IMR-90 (cell line): ENCODE data around the gene THEM4. TPM values are rescaled to one million over a fixed set of nuclear protein-coding genes. Genes with fewer than 3 reads are reported as not detected.

Source experiments
- ATAC-seq: fragments of 200-7000 bp; cut with Tn5 transposase; 2 replicates; pipeline ENCODE4 v1.9.1; 2020; ENCODE audit warnings: low read depth, mild to moderate bottlenecking, moderate library complexity
- BruUV-seq: library from RNA; stranded (reverse); fragments of 400-500 nt; replicated peaks from 2 replicates; lab custom pipeline; 2021; lab: Mats Ljungman, UMichigan
- CTCF ChIA-PET: fragments of 300-600 bp; formaldehyde crosslinking; extraction: SDS; loops from one replicate; lab custom pipeline; 2021; ENCODE audit warnings: antibody characterized with exemption; lab: Yijun Ruan, JAX
- POLR2A ChIA-PET: fragments of 300-600 bp; sonication (Branson Sonifier 250); formaldehyde crosslinking; loops from one replicate; lab custom pipeline; 2022; ENCODE audit warnings: antibody characterized with exemption; ENCODE audit not compliant: unreplicated experiment; lab: Charles Lee
- DNase-seq: peaks from one replicate; pipeline ENCODE4 v3.0.0; 2013
- H2AFZ ChIP-seq: replicated peaks from 2 replicates; pipeline ENCODE3; 2013; ENCODE audit warnings: low read length, mild to moderate bottlenecking; ENCODE audit not compliant: poor library complexity
- H2AK5ac ChIP-seq: 2 replicates; pipeline ENCODE4 v1.6.1; 2013; ENCODE audit warnings: low read depth, low read length, inconsistent platforms
- H2AK9ac ChIP-seq: replicated peaks from 2 replicates; pipeline ENCODE3; 2013; ENCODE audit warnings: mild to moderate bottlenecking, low read depth, low read length, moderate library complexity; ENCODE audit not compliant: poor library complexity
- H2BK120ac ChIP-seq: 2 replicates; pipeline ENCODE4 v1.6.1; 2013; ENCODE audit warnings: low read depth, low read length, inconsistent platforms
- H2BK15ac ChIP-seq: 3 replicates; pipeline ENCODE4 v1.6.1; 2013; ENCODE audit warnings: low read depth, low read length, inconsistent platforms
- H2BK20ac ChIP-seq: 2 replicates; pipeline ENCODE4 v1.6.1; 2013; ENCODE audit warnings: low read depth, mild to moderate bottlenecking, inconsistent platforms, low read length, moderate library complexity
- H2BK5ac ChIP-seq: 2 replicates; pipeline ENCODE4 v1.6.1; 2013; ENCODE audit warnings: mild to moderate bottlenecking, low read depth, low read length, inconsistent platforms; ENCODE audit not compliant: poor library complexity, severe bottlenecking
- H3K14ac ChIP-seq: replicated peaks from 2 replicates; pipeline ENCODE4 v1.6.1; 2013; ENCODE audit warnings: low read depth, low read length, inconsistent platforms
- H3K18ac ChIP-seq: 2 replicates; pipeline ENCODE4 v1.6.1; 2013; ENCODE audit warnings: low read depth, low read length, control low read depth
- H3K23ac ChIP-seq: 2 replicates; pipeline ENCODE4 v1.6.1; 2013; ENCODE audit warnings: low read depth, low read length, inconsistent platforms
- H3K27ac ChIP-seq: 2 replicates; pipeline ENCODE4 v1.5.1; 2013; ENCODE audit warnings: mild to moderate bottlenecking, control low read depth, low read length; ENCODE audit not compliant: insufficient read depth
- H3K27me3 ChIP-seq: 2 replicates; pipeline ENCODE4 v1.6.1; 2013; ENCODE audit warnings: low read length; ENCODE audit not compliant: control insufficient read depth, insufficient read depth
- H3K36me3 ChIP-seq: 2 replicates; pipeline ENCODE4 v1.6.1; 2013; ENCODE audit warnings: low read length, mixed read lengths; ENCODE audit not compliant: control insufficient read depth, insufficient read depth
- H3K4ac ChIP-seq: 2 replicates; pipeline ENCODE4 v1.6.1; 2013; ENCODE audit warnings: low read depth, low read length, inconsistent platforms
- H3K4me1 ChIP-seq: 2 replicates; pipeline ENCODE4 v1.6.1; 2013; ENCODE audit warnings: low read length, mixed read lengths; ENCODE audit not compliant: control insufficient read depth, insufficient read depth
- H3K4me2 ChIP-seq: 2 replicates; pipeline ENCODE4 v1.6.1; 2013; ENCODE audit warnings: low read depth, mild to moderate bottlenecking, control low read depth, low read length, moderate library complexity
- H3K4me3 ChIP-seq: 2 replicates; pipeline ENCODE4 v1.5.1; 2013; ENCODE audit warnings: low read depth, mild to moderate bottlenecking, control low read depth, low read length, moderate library complexity; ENCODE audit not compliant: insufficient read depth
- H3K56ac ChIP-seq: 2 replicates; pipeline ENCODE4 v1.6.1; 2013; ENCODE audit warnings: low read length, inconsistent platforms; ENCODE audit not compliant: insufficient read depth; ENCODE audit errors: extremely low read depth
- H3K79me1 ChIP-seq, 2 experiments: 2 replicates each; pipeline ENCODE4 v1.6.1; 2013; ENCODE audit warnings: low read length in 2 of 2, inconsistent platforms in 1 of 2, low read depth in 1 of 2
- H3K9ac ChIP-seq: 2 replicates; pipeline ENCODE4 v1.6.1; 2013; ENCODE audit warnings: low read depth, low read length, control low read depth
- H3K9me1 ChIP-seq: 2 replicates; pipeline ENCODE4 v1.6.1; 2013; ENCODE audit warnings: low read length, inconsistent platforms; ENCODE audit not compliant: insufficient read depth
- H3K9me3 ChIP-seq: 2 replicates; pipeline ENCODE4 v1.6.1; 2013; ENCODE audit warnings: low read length; ENCODE audit not compliant: control insufficient read depth, insufficient read depth
- H4K20me1 ChIP-seq: 2 replicates; pipeline ENCODE4 v1.6.1; 2013; ENCODE audit warnings: low read length, inconsistent platforms; ENCODE audit not compliant: insufficient read depth
- H4K5ac ChIP-seq: 2 replicates; pipeline ENCODE4 v1.6.1; 2013; ENCODE audit warnings: mild to moderate bottlenecking, low read depth, low read length, control low read depth
- H4K8ac ChIP-seq, 2 experiments: 2 replicates each; pipeline ENCODE4 v1.6.1; 2013; ENCODE audit warnings: low read depth in 2 of 2, low read length in 2 of 2, control low read depth in 1 of 2, inconsistent platforms in 1 of 2
- H4K91ac ChIP-seq: 2 replicates; pipeline ENCODE4 v1.6.1; 2013; ENCODE audit warnings: low read depth, low read length, inconsistent platforms; ENCODE audit not compliant: insufficient read depth
- BHLHE40 ChIP-seq: fragments of 150-350 bp; IDR thresholded peaks from 2 replicates; pipeline ENCODE4 v1.6.1; 2016; ENCODE audit warnings: mild to moderate bottlenecking, low read depth, low read length
- CHD1 ChIP-seq: IDR thresholded peaks from 2 replicates; pipeline ENCODE4 v1.6.1; 2012; ENCODE audit warnings: low read depth, low read length, improper control_type of control experiment
- FOS ChIP-seq: fragments of 150-350 bp; IDR thresholded peaks from 2 replicates; pipeline ENCODE4 v1.6.1; 2016; ENCODE audit warnings: low read depth, low read length
- MAFK ChIP-seq: IDR thresholded peaks from 2 replicates; pipeline ENCODE4 v1.6.1; 2012; ENCODE audit warnings: low read depth, low read length, improper control_type of control experiment
- MAZ ChIP-seq: IDR thresholded peaks from 2 replicates; pipeline ENCODE4 v1.6.1; 2012; ENCODE audit warnings: low read depth, mild to moderate bottlenecking, low read length, improper control_type of control experiment, moderate library complexity, borderline replicate concordance
- POLR2A ChIP-seq: IDR thresholded peaks from 2 replicates; pipeline ENCODE4 v1.6.1; 2012; ENCODE audit warnings: mild to moderate bottlenecking, low read depth, low read length
- RFX5 ChIP-seq: IDR thresholded peaks from 2 replicates; pipeline ENCODE4 v1.8.0; 2012; ENCODE audit warnings: low read depth, mild to moderate bottlenecking, low read length, moderate library complexity
- WGBS, 2 experiments: methylation state at CpG; one replicate each; pipeline versions ENCODE4 v1.1.5 to v1.1.7; 2013; ENCODE audit warnings: missing lambda C conversion rate in 2 of 2; ENCODE audit not compliant: insufficient read length in 1 of 2; ENCODE audit errors: extremely low coverage in 2 of 2; 5-methylcytosine and 5-hydroxymethylcytosine counted together
- dilution Hi-C: fragments of 300-500 bp; cut with HindIII; formaldehyde crosslinking; loops from one replicate; pipeline ENCODE4 v1.14.3; 2018; ENCODE audit warnings: low sequenced_read_pairs; ENCODE audit not compliant: unreplicated experiment
- in situ Hi-C: fragments of 300-500 bp; cut with MboI; formaldehyde crosslinking; loops from 3 replicates; pipeline ENCODE4 v1.14.3; 2019; ENCODE audit warnings: low sequenced_read_pairs, inconsistent platforms, mixed read lengths
- intact Hi-C: fragments of 100-400 bp; cut with micrococcal nuclease; formaldehyde crosslinking; loops from 2 replicates; pipeline ENCODE4 v1.10.0; 2022
- polyA plus RNA-seq, 3 experiments: library from polyadenylated mRNA; depleted of rRNA; stranded (reverse); fragments of >200 nt; gene quantifications; 2 replicates each; pipeline ENCODE4 v1.2.3, GENCODE V29; 2012; ENCODE audit warnings: low replicate concordance in 1 of 3
- total RNA-seq: library from RNA; depleted of rRNA; stranded (reverse); fragments of >200 nt; gene quantifications from 2 replicates; pipeline ENCODE4 v1.2.3, GENCODE V29; 2012
- TF ChIP-seq, protein P1 (sequence below): conservative IDR thresholded peaks from 2 replicates; pipeline ENCODE4 v1.5.1; 2012; ENCODE audit warnings: mild to moderate bottlenecking, low read depth, low read length, improper control_type of control experiment

THEM4 gene
- total and polyA plus RNA-seq, 2 of the 4 experiments (the other 2 are of a cell fraction) = 7.3 to 15.7 TPM

DNA sequence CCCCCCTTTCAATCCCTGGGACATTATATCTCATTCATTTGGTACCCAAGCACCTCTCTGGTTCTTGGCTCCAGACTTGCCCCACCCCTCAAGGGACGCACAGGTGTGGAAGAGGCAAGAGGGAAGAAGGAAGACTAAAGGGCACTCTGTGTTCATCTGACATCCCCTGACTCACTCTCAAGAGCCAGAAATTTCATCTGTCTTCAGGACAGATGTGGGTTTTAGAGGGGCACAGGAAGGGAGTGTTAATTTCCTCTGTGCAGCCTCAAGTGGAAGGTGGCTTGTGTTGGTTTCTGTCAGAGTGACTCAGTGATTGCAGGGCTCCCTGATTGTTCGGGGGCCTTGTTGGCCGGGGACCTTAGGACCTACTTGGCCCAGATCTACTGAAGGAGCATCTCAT, 72.1 kb downstream of the THEM4 start:
- no peak overlapping the region for H3K4ac ChIP-seq
- H3K9me3 ChIP-seq = no peaks in the 10 kb centered on the region
- in situ Hi-C loops (no loop called here), dilution Hi-C loops (no loop called here), intact Hi-C loops (loop anchor here (5.0 to 10.0 kb wide), 2 partner anchors 75 to 292 kb away; partner anchors contain the start of genes MRPL9 and TUFT1)
- H4K8ac ChIP-seq = no peak overlapping the region
- H2AK9ac ChIP-seq = no peak overlapping the region
- H4K5ac ChIP-seq = no peak overlapping the region
- no peaks in the 10 kb centered on the region for H3K9me1 ChIP-seq
- no peak overlapping the region for H3K56ac ChIP-seq
- H4K91ac ChIP-seq = no peak overlapping the region
- no peak overlapping the region for H3K9ac ChIP-seq
- no peaks in the 10 kb centered on the region for H3K36me3 ChIP-seq
- ATAC-seq (no peak), DNase-seq (no peak)
- POLR2A ChIA-PET = no interaction called here
- H3K23ac ChIP-seq = no peak overlapping the region
- no peaks in the 10 kb centered on the region for H3K79me1 ChIP-seq
- CTCF ChIA-PET = no interaction called here
- H3K4me3 ChIP-seq = no peak overlapping the region
- no peak overlapping the region for H2AFZ ChIP-seq
- H2BK120ac ChIP-seq = no peak overlapping the region
- peaks cover 64% of the 10 kb centered on the region for H3K27me3 ChIP-seq
- H4K20me1 ChIP-seq = no peaks in the 10 kb centered on the region
- H2AK5ac ChIP-seq = no peak overlapping the region
- no peak overlapping the region for H3K27ac ChIP-seq
- no peak overlapping the region for H2BK15ac ChIP-seq
- no peak overlapping the region for H2BK5ac ChIP-seq
- no CpG with 5 or more reads among the region's 3 CpGs for WGBS, 2 experiments
- H3K4me1 ChIP-seq = no peaks in the 10 kb centered on the region; the same call in 1 of the 2 replicates
- no peak overlapping the region for H2BK20ac ChIP-seq
- no peak overlapping the region for H3K18ac ChIP-seq
- H3K4me2 ChIP-seq = no peak overlapping the region
- no TSS peak for BruUV-seq
- no peak for TF ChIP-seq POLR2A
- no peak for TF ChIP-seq CHD1
- TF ChIP-seq MAZ = no peak
- TF ChIP-seq MAFK = no peak
- no peak for TF ChIP-seq BHLHE40
- TF ChIP-seq FOS = no peak
- TF ChIP-seq, protein P1, sequence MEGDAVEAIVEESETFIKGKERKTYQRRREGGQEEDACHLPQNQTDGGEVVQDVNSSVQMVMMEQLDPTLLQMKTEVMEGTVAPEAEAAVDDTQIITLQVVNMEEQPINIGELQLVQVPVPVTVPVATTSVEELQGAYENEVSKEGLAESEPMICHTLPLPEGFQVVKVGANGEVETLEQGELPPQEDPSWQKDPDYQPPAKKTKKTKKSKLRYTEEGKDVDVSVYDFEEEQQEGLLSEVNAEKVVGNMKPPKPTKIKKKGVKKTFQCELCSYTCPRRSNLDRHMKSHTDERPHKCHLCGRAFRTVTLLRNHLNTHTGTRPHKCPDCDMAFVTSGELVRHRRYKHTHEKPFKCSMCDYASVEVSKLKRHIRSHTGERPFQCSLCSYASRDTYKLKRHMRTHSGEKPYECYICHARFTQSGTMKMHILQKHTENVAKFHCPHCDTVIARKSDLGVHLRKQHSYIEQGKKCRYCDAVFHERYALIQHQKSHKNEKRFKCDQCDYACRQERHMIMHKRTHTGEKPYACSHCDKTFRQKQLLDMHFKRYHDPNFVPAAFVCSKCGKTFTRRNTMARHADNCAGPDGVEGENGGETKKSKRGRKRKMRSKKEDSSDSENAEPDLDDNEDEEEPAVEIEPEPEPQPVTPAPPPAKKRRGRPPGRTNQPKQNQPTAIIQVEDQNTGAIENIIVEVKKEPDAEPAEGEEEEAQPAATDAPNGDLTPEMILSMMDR = no peak
- TF ChIP-seq RFX5 = no peak
- no peak overlapping the region for H3K14ac ChIP-seq
